AG04450 (cell line): ENCODE data around the gene ANXA2. TPM values are rescaled to one million over a fixed set of nuclear protein-coding genes. Genes with fewer than 3 reads are reported as not detected.

ENCODE experiments used
- CTCF ChIA-PET: fragments of 300-600, 350-600 bp; formaldehyde crosslinking; extraction: SDS; loops from one replicate; lab custom pipeline; 2022; ENCODE audit warnings: antibody characterized with exemption, inconsistent platforms; lab: Charles Lee
- POLR2A ChIA-PET: fragments of 350-600 bp; formaldehyde crosslinking; extraction: SDS; loops from one replicate; lab custom pipeline; 2021; ENCODE audit warnings: antibody characterized with exemption, inconsistent platforms; lab: Yijun Ruan, JAX
- DNase-seq: peaks from one replicate; pipeline ENCODE4 v3.0.0-alpha.2; 2011; ENCODE audit warnings: low read depth, low spot score
- H3K27ac ChIP-seq: one replicate; pipeline ENCODE4 v1.5.1; 2012; ENCODE audit warnings: low read depth, low read length, control low read depth
- H3K27me3 ChIP-seq: one replicate; pipeline ENCODE4 v1.6.0; 2012; ENCODE audit warnings: low read length; ENCODE audit not compliant: control insufficient read depth, insufficient read depth
- H3K4me3 ChIP-seq: 2 replicates; pipeline ENCODE4 v1.5.1; 2011; ENCODE audit warnings: mild to moderate bottlenecking, low read depth, low read length, control low read depth
- H3K9me3 ChIP-seq: 2 replicates; pipeline ENCODE4 v1.5.1; 2012; ENCODE audit warnings: low read length; ENCODE audit not compliant: control insufficient read depth, insufficient read depth
- polyA plus RNA-seq: library from polyadenylated mRNA; depleted of rRNA; stranded (reverse); fragments of >200 nt; gene quantifications from 2 replicates; pipeline ENCODE4 v1.2.3, GENCODE V29; 2011
- TF ChIP-seq, protein P1 (sequence below): IDR thresholded peaks from 2 replicates; pipeline ENCODE4 v1.5.1; 2011; ENCODE audit warnings: low read depth, low read length, control low read depth, inconsistent platforms

ANXA2 gene
- polyA plus RNA-seq, 1 experiment: 4,537 TPM

GRCh38 chr15:60324706-60325438 lies 72.9 kb downstream of the ANXA2 start:
- Histone ChIP-seq H3K4me3 (no peak overlapping the region), H3K27ac (no peak overlapping the region), H3K9me3 (no peaks in the 10 kb centered on the region), H3K27me3 (peaks cover 40% of the 10 kb centered on the region)
- DNase-seq: no peak
- CTCF ChIA-PET: interaction anchor here (0.5 to 5.0 kb wide), 10 partner anchors 18 to 1509 kb away, joined by 3 to 178 read pairs (median 14); no protein-coding TSS in a partner anchor
- POLR2A ChIA-PET: no interaction called here
- TF ChIP-seq, protein P1, sequence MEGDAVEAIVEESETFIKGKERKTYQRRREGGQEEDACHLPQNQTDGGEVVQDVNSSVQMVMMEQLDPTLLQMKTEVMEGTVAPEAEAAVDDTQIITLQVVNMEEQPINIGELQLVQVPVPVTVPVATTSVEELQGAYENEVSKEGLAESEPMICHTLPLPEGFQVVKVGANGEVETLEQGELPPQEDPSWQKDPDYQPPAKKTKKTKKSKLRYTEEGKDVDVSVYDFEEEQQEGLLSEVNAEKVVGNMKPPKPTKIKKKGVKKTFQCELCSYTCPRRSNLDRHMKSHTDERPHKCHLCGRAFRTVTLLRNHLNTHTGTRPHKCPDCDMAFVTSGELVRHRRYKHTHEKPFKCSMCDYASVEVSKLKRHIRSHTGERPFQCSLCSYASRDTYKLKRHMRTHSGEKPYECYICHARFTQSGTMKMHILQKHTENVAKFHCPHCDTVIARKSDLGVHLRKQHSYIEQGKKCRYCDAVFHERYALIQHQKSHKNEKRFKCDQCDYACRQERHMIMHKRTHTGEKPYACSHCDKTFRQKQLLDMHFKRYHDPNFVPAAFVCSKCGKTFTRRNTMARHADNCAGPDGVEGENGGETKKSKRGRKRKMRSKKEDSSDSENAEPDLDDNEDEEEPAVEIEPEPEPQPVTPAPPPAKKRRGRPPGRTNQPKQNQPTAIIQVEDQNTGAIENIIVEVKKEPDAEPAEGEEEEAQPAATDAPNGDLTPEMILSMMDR: no peak

DNA sequence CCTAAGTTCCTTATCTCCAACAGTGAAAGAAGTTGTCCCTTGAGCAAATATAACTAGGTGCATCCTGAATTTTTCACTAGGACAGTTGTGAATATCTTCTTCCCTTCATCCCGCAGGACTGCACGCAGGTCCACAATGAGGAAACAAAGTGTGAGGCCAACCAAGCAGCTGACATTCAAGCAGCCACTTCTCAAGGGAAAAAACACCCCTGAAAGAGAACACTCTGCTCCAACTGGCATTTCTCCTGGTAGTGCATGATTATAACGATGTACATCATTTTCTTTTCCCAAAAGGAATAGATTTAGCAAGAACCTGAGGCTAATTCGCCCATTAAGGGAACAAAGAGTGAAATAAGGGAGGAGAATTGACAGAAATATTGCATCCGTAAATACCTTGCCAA lies 74.5 kb downstream of the ANXA2 start:
- Histone ChIP-seq H3K27ac (no peak overlapping the region), H3K9me3 (no peaks in the 10 kb centered on the region), H3K27me3 (peaks cover 40% of the 10 kb centered on the region), H3K4me3 (no peak overlapping the region)
- CTCF ChIA-PET: interaction anchor here (1.4 to 1.6 kb wide), 3 partner anchors 197 to 632 kb away, joined by 4 to 7 read pairs (median 5); no protein-coding TSS in a partner anchor
- DNase-seq: no peak
- POLR2A ChIA-PET: no interaction called here
- TF ChIP-seq, protein P1: no peak

DNA sequence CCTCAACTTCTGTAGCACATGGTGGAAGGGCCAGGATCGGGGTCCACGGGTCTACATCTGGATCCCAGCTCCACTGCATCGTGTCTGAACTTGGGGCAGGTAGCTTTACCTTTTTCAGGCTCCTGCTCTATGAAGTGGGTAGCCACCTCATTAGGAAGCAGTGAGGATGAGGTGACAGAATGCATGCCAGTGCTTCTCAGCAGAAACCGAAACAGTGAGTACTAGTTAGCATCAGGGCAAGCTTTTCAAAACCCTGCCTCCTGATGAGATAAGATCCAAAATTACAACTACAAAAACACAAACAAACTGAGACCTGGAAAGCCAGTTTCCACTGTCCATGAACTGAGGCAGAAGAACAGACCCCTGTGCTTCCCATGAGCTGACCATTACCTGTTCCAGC lies 77.4 kb downstream of the ANXA2 start:
- ChIA-PET CTCF (interaction anchor here (0.6 to 1.9 kb wide), 3 partner anchors 8 to 629 kb away, joined by 4 to 8 read pairs (median 7); no protein-coding TSS in a partner anchor), POLR2A (no interaction called here)
- TF ChIP-seq, protein P1: no peak
- Histone ChIP-seq H3K27me3 (peaks cover 31% of the 10 kb centered on the region), H3K27ac (no peak overlapping the region), H3K9me3 (no peaks in the 10 kb centered on the region), H3K4me3 (no peak overlapping the region)
- no peak for DNase-seq

DNA sequence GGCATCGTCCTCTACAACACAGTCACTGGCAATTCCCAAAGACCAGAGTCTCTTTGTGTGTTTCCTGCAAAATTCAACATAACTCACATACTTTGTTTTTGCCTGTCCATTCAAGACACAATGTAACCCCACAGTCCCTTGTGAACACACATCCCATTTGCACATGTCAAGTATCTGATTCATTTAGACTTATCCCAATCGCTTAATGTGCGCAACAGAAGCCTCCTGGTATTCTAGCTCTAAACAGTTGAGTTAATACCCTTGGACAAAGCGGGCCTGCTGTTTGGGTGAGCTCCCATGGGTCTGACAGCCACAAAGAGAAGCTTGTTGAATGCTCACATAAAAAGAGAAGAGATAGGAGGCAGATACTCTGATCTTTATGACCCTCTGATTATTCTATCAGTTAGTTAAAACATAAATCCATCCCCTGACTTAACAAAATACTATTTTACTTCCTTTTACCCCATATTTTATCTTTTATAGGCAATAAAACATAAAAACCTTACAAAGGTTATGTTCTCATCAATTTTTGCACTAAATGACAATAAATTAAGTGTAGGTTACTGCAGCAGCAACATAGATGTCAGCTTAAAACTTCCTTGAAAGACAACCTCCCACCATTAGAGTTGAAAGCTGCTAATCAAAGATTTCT lies 79.4 kb downstream of the ANXA2 start:
- ChIA-PET POLR2A (no interaction called here), CTCF (interaction anchor here (1.1 to 1.3 kb wide), 2 partner anchors 8 to 593 kb away, joined by 4 to 7 read pairs; no protein-coding TSS in a partner anchor)
- Histone ChIP-seq H3K9me3 (no peaks in the 10 kb centered on the region), H3K4me3 (no peak overlapping the region), H3K27me3 (peaks cover 16% of the 10 kb centered on the region), H3K27ac (no peak overlapping the region)
- no peak for DNase-seq
- TF ChIP-seq, protein P1: no peak

DNA sequence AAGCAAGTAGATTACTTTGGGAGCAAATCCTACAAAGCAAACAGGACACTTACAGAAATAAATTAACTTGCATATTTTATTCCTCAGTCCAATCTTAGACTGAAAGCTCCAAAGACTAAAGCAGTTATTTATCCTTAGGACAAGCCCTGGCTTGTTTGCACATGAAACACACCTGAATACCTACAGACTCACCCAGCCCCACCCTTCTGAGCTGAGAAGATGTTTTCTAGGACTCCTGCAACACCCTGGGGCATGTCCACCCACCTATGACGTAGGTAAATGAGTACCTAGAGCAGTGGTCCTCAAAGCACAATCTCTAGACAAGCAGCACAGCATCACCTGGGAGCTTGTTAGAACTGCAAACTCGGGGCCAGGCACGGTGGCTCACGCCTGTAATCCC lies 80.8 kb downstream of the ANXA2 start:
- no peak for DNase-seq
- POLR2A ChIA-PET: no interaction called here
- Histone ChIP-seq H3K27ac (no peak overlapping the region), H3K27me3 (peaks cover 13% of the 10 kb centered on the region), H3K4me3 (no peak overlapping the region), H3K9me3 (no peaks in the 10 kb centered on the region)
- TF ChIP-seq, protein P1: no peak
- CTCF ChIA-PET: interaction anchor here (1.2 to 2.7 kb wide), 2 partner anchors 9 to 625 kb away, joined by 3 to 20 read pairs; no protein-coding TSS in a partner anchor
